GM12873 (cell line): Measurements from ENCODE around the gene KRTAP9-1.
"Not testable (repeated sequence)": the region's sequence is repeated elsewhere in the genome, so short reads cannot be mapped to it uniquely, and the experiment has no call there.

ENCODE experiments used
- TF ChIP-seq, protein P1 (sequence below): IDR thresholded peaks from 2 replicates; pipeline ENCODE4 v1.5.1; 2012; ENCODE audit warnings: low read depth, mild to moderate bottlenecking, moderate library complexity, low read length, control low read depth; ENCODE audit not compliant: insufficient read depth; ENCODE audit errors: missing control alignments

Gene KRTAP9-1

DNA sequence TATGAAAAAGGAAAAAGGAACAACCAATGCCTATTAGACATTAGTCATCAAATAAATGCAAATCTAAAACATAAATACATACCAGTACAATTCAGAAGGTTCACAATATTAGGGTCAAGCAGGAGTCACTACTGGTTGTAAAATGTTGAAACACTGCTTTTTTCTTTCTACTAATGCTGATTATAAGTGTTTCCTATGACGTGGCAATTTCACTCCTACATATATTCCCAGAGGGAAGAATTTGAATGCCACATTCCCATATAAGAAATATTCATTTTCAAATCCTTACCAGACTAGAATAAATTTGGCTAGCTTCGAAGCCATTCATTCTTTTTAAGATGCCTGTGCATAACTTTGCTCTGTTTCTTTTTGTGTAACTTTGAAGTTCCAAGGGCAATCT lies 34.1 kb downstream of the KRTAP9-1 start:
- TF ChIP-seq, protein P1, sequence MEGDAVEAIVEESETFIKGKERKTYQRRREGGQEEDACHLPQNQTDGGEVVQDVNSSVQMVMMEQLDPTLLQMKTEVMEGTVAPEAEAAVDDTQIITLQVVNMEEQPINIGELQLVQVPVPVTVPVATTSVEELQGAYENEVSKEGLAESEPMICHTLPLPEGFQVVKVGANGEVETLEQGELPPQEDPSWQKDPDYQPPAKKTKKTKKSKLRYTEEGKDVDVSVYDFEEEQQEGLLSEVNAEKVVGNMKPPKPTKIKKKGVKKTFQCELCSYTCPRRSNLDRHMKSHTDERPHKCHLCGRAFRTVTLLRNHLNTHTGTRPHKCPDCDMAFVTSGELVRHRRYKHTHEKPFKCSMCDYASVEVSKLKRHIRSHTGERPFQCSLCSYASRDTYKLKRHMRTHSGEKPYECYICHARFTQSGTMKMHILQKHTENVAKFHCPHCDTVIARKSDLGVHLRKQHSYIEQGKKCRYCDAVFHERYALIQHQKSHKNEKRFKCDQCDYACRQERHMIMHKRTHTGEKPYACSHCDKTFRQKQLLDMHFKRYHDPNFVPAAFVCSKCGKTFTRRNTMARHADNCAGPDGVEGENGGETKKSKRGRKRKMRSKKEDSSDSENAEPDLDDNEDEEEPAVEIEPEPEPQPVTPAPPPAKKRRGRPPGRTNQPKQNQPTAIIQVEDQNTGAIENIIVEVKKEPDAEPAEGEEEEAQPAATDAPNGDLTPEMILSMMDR, result no peak

DNA sequence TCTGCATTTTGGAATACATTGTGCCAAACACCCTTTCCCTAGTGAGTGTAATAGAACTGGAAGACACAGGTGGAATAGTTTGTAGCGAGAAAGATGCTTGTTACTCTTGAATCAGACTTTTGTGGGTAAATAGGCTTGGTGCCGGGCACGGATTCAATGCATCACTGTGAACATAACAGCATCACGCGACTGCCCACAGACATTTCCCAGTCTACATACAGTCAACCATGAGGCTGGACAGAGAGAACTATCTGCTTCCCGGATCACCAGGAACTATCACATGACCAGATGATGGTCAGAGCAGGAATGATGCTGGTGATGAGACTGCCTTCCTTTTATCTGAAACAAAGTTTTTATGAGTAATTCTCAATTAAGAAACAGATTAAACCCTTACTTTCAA lies 36.4 kb downstream of the KRTAP9-1 start:
- TF ChIP-seq, protein P1, result no peak

DNA sequence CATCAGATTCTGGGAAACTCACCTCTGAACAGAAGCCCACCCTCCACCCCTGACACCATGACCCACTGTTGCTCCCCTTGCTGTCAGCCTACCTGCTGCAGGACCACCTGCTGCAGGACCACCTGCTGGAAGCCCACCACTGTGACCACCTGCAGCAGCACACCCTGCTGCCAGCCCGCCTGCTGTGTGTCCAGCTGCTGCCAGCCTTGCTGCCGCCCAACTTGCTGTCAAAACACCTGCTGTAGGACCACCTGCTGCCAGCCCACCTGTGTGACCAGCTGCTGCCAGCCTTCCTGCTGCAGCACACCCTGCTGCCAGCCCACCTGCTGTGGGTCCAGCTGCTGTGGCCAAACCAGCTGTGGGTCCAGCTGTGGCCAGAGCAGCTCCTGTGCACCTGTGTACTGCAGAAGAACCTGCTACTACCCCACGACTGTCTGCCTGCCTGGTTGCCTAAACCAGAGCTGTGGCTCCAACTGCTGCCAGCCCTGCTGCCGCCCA lies 37.0 kb downstream of the KRTAP9-1 start, which contains the start of gene KRTAP9-2:
KRTAP9-2 (plus strand) TSS at position 51 of the 498 bp plus-strand sequence; CDS start at position 58, 7 bp downstream.
- TF ChIP-seq, protein P1, result not testable (repeated sequence)

DNA sequence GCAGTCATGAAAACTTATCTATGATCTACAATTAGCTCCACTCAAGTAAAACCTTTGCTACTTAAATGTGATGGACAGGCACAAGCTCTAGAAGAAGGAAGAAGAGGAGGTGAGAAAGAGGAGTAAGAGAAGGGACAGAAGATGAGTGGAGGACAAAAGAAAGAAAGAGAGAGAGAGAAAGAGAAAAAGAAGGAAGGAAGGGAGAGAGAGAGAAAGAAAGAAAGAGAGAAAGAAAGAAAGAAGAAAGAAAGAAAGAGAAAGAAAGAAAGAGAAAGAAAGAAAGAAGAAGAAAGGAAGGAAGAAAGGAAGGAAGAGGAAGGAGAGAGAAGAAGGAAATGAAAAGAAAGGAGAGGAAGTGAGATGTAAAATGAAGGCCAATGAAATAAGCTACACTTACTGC lies 40.4 kb downstream of the KRTAP9-1 start:
- TF ChIP-seq, protein P1, result no peak

DNA sequence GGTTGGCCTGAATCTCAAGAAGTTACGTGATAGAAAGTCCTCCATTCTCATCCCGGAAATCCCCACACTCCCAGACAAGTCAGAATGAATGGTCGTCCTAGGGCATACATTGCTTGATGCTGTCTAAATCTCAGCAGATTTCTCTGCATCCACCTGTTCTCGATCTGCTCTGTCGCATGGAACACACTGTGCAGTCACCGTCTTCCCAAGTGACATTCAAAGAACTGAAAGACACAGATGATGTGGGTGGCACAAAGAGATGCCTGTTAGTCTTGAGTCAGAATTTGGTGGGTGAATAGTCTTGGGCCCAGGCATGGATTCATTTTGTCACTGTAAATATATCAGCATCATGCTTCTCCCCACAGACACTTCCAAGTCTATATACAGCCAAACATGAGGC lies 42.0 kb downstream of the KRTAP9-1 start:
- TF ChIP-seq, protein P1, result no peak

DNA sequence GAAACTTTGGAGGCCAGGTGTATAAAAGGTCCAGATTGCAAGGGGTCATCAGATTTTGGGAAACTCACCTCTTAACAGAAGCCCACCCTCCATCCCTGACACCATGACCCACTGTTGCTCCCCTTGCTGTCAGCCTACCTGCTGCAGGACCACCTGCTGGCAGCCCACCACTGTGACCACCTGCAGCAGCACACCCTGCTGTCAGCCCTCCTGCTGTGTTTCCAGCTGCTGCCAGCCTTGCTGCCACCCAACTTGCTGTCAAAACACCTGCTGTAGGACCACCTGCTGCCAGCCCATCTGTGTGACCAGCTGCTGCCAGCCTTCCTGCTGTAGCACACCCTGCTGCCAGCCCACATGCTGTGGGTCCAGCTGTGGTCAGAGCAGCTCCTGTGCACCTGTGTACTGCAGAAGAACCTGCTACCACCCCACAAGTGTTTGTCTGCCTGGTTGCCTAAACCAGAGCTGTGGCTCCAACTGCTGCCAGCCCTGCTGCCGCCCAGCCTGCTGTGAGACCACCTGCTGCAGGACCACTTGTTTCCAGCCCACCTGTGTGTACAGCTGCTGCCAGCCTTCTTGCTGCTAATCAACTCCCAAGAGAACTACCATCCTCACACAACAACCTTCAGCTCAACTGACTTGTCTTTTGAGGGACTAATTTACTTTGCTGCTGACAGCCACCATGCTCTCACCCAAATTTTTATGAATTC lies 42.9 kb downstream of the KRTAP9-1 start, which contains the start of gene KRTAP9-3:
KRTAP9-3 (plus strand) TSS at position 51 of the 707 bp plus-strand sequence; CDS start at position 104, 53 bp downstream.
- TF ChIP-seq, protein P1, result not testable (repeated sequence)

DNA sequence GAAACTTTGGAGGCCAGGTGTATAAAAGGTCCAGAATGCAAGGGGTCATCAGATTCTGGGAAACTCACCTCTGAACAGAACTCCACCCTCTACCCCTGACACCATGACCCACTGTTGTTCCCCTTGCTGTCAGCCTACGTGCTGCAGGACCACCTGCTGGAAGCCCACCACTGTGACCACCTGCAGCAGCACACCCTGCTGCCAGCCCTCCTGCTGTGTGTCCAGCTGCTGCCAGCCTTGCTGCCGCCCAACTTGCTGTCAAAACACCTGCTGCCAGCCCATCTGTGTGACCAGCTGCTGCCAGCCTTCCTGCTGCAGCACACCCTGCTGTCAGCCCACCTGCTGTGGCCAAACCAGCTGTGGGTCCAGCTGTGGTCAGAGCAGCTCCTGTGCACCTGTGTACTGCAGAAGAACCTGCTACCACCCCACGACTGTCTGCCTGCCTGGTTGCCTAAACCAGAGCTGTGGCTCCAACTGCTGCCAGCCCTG lies 48.3 kb downstream of the KRTAP9-1 start, which contains the start of gene KRTAP9-8:
KRTAP9-8 (plus strand) TSS at position 51 of the 489 bp plus-strand sequence; CDS start at position 104, 53 bp downstream.
- TF ChIP-seq, protein P1, result not testable (repeated sequence)
